ENCODE data around the gene MUS81.

Gene MUS81

GRCh38 chr11:65861533-65862183 is 1.4 kb downstream of the MUS81 start:
- DNase-seq (ENCODE audit: low read depth): no peak

DNA sequence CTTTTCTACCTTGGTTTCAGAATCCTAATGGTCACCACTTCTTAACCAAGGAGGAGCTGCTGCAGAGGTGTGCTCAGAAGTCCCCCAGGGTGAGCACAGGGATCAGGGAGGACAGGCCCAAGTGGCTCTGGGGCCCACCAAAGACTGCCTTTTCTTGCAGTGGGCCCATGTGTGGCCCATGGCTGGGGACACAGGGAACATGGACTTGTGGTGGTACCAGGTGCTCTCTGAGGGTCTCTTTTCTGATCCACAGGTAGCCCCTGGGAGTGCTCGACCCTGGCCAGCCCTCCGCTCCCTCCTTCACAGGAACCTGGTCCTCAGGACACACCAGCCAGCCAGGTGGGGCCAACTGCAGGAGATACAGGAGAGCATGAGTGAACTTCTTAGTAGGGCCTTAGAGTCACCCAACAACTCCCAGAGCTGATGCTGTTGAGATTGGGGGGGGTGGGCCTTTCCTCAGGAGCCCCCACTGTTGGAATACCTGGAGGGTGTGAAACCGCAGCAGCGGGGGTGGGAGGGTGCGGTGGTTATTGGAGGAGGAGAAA is 2.0 kb downstream of the MUS81 start:
- DNase-seq (ENCODE audit: low read depth): no peak

- DNase-seq (ENCODE audit: low read depth): no peak
These were observed 3.0 kb downstream of the MUS81 start for GRCh38 chr11:65862941-65863888.

GRCh38 chr11:65863889-65864705 is 3.9 kb downstream of the MUS81 start:
- no peak for DNase-seq (ENCODE audit: low read depth)

DNA sequence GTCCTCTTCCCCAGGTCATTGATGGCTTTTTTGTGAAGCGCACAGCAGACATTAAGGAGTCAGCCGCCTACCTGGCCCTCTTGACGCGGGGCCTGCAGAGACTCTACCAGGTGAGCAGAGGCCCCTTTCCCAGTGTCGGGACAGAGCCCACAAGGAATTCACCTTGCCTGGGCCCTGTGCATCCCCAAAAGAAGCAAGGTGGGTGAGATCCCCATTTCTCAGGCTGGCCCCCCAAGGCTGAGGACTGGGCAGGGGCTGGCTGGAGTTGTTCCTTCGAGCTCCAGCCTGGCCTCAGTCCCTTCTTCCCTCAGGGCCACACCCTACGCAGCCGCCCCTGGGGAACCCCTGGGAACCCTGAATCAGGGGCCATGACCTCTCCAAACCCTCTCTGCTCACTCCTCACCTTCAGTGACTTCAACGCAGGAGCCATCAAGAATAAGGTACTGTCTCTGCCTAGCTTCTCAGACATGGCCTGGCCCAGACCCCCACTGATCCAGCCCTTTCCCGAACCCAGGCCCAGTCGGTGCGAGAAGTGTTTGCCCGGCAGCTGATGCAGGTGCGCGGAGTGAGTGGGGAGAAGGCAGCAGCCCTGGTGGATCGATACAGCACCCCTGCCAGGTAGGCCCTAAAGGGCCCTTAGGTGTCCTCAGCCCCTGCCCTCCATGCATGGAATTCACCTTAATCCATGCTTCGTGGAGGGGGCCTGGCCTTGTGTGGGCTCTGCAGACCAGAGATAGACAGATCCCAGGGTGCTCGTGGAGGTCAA is 4.7 kb downstream of the MUS81 start:
- no peak for DNase-seq (ENCODE audit: low read depth)

- no peak for DNase-seq (ENCODE audit: low read depth)
These were observed 5.4 kb downstream of the MUS81 start for GRCh38 chr11:65865550-65866172.

DNA sequence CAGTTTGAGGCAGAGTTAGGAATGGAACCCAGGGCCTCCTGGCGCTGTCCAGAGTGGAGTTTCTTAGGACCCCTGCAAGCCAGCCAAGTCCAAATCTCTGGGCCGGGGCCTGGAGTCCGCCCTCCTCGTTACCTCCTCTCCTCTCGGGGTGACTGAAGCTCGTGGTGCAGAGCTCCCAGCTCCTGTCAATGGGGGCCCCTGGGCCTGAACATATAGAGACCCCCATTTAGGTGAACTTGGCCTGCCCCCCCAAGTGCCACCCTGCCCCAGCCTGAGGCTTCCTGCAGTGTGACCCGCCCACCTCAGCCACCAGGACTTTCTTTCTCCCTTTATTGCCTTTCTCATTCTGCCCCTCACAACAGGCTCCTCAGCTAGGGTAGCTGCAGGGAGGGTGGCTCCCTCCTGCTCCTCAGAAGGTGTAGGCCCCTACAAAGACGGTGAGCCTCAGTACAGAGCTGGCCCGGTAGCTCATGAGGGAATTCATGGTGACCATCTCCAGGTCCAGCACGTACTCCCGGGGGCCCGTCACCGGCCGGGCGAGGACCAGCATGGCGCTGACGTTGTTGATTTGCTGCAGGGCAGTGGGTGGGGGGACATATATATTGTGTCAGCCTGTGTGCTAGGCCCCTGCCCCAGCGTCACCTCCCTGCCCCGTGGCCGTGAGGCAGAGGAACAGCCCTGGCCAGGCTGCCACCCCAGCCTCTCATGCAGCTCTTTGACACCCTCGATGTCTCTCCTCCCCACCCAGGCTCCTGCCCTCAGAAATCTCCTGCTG is 6.5 kb downstream of the MUS81 start:
- DNase-seq (ENCODE audit: low read depth): no peak

GRCh38 chr11:65867284-65868071 is 7.2 kb downstream of the MUS81 start:
- no peak for DNase-seq (ENCODE audit: low read depth)

GRCh38 chr11:65868076-65868667 is 7.9 kb downstream of the MUS81 start:
- no peak for DNase-seq (ENCODE audit: low read depth)

DNA sequence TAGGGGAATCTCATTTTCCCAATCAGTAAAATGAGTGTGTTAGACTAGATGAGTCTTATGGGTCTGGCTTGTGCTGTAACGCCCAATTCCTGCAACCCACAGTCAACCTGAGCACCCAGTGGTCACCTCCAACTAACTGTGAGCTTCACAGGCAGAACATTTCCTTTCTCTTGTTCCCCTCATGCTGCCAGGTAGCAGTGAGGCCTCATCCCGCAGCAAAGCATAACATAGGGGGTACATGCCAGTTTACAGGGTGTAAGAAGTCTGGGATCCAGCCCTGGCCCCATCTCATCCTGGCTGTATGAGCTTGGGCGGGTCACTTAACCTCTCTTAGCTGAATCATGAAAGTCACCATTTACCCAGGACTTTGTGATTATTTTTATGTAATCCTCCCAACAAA is 8.7 kb downstream of the MUS81 start:
- no peak for DNase-seq (ENCODE audit: low read depth)

GRCh38 chr11:65869643-65870306 is 9.5 kb downstream of the MUS81 start:
- no peak for DNase-seq (ENCODE audit: low read depth)

GRCh38 chr11:65870307-65870658 is 10.1 kb downstream of the MUS81 start:
- no peak for DNase-seq (ENCODE audit: low read depth)

- DNase-seq (ENCODE audit: low read depth): no peak
These were observed 10.8 kb downstream of the MUS81 start for GRCh38 chr11:65870706-65871681.

DNA sequence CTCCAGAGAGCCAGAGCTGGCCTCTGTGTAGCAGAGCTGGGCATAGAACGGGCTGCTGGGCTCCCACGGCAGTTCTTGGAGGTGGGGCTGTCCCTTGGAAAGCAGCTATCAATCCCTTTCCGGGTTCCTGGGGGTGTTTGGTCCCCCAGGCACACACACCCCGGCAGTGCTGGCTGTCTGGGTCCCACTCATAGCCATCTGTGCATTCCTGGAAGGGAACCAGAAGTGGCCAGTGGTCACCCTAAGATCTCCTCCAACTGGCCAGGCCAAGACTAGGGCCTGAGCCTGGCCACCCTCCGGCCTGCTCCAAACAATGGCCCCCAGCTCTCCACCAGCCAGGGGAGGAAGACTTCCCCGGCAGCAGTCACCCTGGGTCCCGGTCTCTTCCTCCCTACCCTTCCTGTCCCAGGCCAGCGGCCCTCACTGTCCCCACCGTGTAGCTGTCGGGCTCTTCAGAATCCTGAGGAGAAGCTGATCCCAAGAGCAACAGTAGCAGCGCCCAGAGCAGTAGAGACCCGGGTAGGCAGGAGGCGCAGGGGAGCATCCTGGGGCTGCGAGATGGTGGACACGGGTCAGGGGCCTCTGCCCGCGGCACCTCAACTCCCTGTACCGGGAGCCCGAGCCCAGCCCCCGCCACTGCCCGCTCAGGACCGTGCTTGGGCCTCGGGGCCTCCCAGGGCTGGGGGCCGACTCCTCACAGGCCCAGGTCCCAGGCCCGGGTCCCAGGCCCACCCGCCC is 11.7 kb downstream of the MUS81 start:
- peak; percentile 70 for DNase-seq (ENCODE audit: low read depth)

- DNase-seq (ENCODE audit: low read depth): peak; percentile 53
These were observed 12.5 kb downstream of the MUS81 start, which contains the start of gene EFEMP2 for GRCh38 chr11:65872586-65873317. Gene EFEMP2, minus strand, starts transcription at chr11:65872800. Its CDS starts 446 bp downstream, at chr11:65872354.
